Inflammatory macrophage treated with lipopolysaccharide for 1 hour (primary cell): ENCODE measurements around the gene SEC22A.
A peak's percentile ranks its signal among the peaks of the same experiment; 100 is the strongest.
"Not testable (repeated sequence)": the region's sequence is repeated elsewhere in the genome, so short reads cannot be mapped to it uniquely, and the experiment has no call there.

Experiments
- DNase-seq, 2 donors: peaks; one replicate each; pipeline ENCODE4 v3.0.0-alpha.2; 2020 to 2022

SEC22A gene

DNA sequence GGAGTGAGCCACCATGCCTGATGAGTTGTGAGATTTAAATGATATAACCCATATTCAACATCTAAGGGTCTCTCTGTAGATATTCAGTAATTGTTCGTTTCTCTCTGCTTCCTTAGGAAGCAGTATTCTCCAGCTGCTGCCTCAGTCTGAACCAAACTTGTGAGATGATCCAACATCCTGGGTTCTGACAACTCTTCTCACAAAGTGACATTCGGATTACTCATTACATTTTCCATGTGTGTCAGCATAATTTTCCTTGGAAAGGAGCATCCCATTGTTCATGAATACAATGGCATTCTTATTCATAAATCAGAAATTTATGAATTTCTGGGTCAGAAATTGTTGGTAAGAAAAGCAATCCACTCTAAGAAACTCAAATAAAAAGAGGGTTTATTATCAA is 15.0 kb upstream of the SEC22A start:
- no peak for DNase-seq

DNA sequence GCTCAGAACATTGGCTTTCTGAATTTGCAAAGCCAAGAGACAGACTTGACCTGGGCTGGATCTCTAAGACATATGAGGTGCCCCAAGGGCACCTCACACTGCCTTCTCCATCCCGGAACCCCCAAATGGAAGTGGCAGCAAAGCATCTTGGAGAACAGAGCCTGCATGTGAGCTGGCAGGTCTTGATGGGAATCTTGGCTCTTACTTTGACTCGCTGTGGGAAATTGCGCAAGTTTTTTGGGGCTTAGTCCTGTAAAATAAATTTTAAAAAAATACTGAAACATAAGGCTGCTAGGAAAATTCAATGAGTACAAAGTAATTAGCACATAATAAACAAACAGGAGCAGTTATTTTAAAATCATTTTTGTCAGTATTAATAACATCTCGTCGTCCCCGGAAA is 13.7 kb upstream of the SEC22A start:
- no peak for DNase-seq

DNA sequence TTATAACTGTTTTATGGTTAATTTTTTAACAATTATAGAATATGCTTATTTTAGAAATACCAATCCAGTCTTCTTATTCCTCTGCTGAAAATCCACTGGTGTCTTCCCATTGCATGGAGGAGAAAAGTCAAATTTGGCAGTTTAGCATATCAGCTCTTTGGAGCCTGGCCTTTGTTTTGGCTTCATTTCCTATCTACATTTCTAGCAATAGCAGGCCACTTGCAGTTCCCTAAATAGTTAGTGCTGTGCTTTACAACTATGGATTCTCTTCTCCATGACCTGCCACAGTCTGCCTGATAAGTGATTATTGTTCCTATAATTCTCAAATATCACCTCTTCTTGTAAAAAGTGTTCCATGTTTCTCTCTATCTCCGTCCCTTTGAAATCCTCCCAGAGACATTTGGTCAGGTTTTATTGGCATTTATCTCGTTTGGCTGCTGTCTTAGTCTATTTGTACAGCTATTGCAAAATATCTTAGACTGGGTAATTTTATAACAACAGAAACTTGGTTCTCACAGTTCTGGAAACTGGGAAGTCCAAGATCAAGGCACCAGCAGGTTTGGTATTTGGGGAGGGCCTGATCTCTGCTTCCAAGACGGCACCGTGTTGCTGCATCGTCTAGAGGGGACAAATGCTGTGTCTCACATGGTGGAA is 8.2 kb upstream of the SEC22A start:
- no peak for DNase-seq

DNA sequence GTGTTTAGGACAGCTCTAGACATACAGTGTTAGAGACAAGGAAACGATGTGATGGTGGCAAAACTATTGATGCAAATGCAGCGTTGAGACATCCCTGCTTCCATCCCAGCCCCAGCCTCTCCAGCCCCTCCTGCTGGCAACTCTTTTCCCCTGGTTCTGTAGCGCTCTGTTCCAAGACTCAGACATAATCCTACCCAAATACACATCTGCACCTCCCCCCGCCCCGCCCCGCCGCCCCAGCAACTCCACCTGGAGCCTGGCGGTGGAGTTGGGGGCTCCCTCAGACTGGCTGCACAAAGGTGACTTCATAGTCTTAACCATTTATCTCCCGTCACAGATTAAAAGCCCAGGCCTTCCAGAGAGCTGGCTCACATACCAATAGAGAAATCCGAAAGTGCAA is 7.2 kb upstream of the SEC22A start:
- no peak for DNase-seq

DNA sequence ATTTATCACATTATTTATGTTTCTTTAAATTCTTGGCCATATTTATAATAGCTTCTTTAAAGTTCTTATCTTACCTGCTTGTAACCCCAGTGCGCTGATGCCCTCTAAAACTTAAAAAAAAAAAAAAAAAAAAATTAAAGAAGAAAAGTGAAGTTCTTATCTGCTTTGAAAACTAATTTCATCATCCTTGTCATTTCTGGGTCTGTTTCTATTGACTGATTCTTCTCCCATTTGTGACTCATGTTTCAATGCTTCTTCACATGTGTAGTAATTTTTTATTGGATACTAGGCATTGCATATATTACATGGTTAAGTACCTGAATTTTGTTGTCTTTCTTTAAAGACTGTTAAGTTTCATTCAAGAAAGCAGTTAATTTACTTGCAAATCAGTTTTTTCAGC is 3.4 kb upstream of the SEC22A start:
- DNase-seq, result no peak

DNA sequence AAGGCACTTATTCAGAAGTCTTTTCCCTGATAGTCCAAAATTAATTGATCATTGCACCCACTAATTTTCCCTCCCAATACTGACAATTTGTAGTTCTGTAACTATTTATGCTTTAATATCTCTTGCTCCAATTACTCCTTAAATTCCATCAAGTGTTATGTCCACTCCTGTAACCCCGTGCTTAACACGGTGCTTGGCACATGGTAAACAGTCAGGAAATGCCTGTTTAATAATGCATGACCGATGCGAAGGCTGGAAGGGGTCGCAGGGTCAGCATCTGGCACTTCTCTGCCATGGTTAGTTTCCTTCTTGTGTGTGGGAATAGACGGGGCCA is 553 bp upstream of the SEC22A start:
- no peak for DNase-seq

DNA sequence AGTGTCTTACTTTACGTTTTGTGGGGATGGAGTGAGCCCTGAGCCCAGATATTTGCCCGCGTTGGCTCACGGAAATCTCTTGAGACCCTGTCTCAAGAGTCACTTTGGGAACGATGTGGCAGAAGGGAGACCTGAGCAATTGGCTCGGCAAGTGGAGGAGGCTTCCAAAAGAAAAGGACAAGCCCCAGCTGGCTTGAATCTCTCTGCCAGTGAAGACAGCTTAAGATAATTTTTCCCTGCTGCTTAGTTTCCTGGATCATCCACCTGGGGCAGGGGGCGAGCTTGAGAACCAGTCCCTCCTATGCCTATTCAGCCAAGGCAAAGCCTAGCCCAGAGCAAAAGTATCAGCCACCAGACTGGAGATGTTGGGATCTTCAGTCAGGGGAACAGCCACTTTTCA is 708 bp downstream of the SEC22A start:
- DNase-seq, result no peak

DNA sequence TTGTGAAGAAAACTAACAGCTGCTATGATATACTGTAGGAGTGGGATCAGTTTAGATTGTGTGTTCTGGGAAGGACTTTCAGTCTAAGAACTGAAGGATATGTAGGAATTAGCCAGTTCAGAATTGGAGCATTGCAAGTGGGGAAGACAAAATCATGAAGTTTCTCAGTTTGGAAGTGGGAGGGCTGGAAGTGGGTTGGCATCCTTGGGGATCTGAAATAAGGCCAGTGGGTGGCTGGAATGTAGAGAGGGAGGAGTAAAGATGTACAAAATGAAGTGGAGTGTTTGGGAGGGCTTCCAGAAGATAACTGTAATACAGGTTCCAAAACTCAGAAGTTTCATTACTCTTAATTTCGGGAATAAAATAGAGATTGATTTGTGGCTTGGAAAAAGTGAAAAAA is 17.2 kb downstream of the SEC22A start:
- no peak for DNase-seq

DNA sequence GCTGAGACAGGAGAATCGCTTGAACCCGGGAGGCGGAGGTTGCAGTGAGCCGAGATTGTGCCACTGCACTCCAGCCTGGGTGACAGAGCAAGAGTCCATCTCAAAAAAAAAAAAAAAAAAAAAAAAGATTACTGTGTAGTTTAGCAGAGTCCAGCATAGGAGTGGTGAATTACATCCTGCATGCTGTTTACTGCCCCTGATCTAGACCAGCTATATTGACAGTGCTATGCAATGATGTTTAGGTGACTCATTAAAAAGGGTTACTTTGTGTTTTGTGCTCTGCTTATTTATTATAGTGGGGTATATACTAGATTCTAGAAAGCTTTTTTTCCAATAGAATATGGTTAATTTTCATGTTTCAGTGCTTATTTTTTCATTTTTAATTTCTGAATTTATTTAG is 19.6 kb downstream of the SEC22A start:
- not testable (repeated sequence) for DNase-seq

DNA sequence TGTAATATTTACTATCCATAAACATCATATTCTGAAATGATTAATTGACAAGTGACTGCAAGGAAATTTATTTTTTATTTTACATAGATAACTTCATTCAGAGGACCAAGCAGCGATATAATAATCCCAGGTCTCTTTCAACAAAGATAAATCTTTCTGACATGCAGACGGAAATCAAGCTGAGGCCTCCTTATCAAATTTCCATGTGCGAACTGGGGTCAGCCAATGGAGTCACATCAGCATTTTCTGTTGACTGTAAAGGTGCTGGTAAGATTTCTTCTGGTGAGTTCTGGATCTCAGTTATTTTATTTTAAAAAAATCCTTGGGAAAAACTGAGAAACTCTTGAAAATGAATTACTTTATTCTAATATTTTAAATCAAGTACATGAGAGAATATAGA is 23.3 kb downstream of the SEC22A start:
- DNase-seq, result no peak

DNA sequence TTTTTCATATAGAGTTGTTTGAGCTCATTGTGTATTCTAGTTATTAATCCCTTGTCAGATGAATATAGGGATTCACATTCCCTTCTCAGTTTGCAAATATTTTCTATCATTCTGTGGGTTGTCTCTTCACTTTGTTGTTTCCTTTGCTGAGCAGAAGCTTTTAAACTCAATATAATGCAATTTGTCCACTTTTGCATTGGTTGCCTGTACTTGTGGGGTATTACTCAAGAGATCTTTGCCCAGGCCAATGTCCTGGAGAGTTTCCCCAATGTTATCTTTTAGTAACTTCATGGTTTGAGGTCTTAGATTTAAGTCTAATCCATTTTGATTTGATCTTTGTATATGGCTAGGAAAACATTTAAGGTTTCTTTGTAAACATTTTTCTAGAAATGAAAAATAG is 24.8 kb downstream of the SEC22A start:
- no peak for DNase-seq

DNA sequence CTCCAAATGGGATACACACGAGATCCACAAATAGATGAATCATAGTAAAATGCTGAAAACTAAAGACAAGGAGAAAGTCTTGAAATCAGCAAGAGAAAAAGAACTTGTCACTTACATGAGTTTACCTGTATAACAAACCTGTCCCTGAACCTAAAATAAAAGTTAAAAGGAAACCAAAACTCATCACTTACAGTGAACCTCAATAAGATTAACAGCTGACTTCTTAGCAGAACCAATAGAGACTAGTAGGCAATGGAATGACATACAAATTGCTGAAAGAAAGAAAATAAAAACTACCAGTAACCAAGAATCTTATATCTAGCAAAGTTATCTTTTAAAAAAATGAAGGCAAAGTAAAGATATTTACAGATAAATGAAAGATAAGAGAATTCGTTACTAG is 27.4 kb downstream of the SEC22A start:
- DNase-seq, result no peak

DNA sequence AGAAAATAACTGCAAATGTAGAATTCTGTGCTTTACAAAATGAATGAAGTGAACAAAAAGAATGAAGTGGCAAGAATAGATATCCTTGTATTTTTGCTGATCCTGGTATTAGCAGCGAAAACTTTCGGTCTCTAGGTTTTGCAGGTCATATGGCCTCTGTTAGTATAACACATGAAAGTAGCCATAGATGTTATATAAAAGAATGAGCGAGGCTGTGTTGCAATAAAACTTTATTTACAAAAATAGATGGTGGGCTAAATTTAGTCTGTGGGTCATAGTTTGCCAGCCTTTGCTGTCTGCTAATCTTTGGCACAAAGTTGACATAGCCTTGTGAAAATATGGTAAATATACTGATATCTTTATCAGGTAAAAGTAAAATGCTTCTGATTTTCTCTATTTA is 35.2 kb downstream of the SEC22A start:
- DNase-seq, result no peak

DNA sequence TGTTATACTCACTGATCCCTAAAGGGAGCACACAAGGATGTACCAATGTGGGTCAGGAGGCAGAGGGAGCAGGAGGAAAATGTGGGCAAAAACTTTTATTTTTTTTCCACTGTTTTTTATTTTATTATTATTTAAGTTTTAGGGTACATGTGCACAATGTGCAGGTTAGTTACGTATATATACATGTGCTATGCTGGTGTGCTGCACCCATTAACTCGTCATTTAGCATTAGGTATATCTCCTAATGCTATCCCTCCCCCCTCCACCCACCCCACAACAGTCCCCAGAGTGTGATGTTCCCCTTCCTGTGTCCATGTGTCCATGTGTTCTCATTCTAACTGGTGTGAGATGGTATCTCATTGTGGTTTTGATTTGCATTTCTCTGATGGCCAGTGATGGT is 37.4 kb downstream of the SEC22A start:
- not testable (repeated sequence) for DNase-seq

DNA sequence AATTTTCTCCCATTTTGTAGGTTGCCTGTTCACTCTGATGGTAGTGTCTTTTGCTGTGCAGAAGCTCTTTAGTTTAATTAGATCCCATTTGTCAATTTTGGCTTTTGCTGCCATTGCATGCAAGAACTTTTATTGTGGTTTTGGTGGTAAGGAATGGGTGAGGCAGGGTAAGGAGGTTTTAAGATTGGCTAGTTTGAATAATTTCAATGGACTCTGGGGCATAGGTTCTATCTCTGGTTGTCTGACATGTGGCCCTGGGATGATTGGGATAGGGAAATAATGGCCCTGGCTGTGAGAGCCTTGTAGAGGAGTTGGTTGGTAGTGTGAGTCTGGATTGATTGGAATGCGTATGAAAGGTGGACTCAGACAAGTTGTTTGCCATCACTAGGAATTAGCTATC is 38.0 kb downstream of the SEC22A start:
- no peak for DNase-seq

DNA sequence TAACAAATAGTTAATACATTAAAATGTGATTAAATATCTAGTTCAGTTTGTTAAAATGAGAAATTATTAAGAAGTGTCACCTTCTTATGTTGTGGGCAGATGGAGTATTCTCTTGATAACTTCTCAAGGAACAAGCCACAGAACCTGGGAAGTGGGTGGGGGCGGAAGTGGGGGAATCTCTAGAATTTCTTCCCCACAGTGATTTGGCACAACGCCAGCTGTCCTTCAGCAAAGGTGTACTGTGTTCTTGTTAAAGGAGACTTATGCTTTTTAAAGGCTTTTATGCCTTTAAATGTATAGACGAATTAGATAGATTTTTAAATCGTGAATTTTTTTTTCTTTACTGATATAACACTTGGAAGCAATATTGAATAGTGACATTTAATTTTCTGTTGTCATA is 42.4 kb downstream of the SEC22A start:
- no peak for DNase-seq

DNA sequence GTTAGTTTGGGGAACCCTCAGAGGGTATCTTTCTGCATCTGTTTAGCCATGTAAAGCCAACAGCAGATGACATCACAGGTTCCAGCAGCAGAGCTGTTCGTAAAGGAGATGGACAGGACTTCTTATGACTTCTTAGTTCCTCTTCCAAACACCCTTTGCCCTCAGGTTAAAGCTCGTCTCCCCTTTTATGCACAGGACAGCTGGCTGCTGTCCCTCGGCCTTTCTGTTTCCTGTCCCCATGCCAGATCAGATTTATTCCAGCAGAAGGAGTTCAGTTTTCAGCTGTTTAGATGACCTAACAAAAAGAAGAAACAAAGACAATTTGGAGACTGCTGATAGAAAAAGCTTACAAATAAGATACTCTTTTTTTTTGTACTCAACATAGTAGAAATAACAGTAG is 45.1 kb downstream of the SEC22A start:
- DNase-seq, result no peak

DNA sequence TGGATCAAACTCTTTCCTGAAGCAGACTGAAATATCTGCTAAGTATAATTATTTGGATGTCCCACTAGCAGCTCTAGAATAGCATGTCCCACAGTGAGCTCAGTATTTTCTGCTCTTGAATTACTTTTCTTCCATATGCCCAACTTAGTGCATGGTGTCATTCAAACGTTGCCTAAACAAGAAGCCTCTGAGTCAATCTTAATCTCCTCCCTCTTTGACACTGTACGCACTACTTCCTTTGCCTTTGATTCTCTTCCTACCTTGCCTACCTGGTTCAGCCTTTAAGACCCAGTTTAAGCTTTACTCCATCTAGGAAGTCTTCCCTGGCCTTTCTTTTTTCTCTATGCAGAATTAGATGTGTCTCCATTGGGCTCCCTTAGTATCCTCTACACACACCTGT is 54.5 kb downstream of the SEC22A start:
- no peak for DNase-seq

DNA sequence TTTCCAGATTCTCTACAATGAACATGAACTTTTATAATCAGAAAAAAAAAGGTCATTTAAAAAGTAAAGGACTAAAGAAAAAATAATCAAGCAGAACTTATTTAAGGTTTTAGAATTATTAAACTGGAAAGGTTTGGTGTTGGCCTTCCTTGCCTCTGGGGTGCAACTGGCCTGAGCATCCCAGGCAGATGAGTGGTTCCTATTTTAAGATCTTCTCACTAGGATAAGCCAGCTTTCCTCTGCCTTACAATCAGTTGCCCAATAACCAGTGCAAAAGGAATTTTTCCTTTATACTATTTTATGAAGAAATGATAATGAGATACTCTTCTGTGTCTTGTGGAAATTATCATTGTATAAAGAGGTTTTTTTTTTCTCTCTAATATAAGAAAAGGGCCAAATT is 56.6 kb downstream of the SEC22A start:
- DNase-seq, result no peak

DNA sequence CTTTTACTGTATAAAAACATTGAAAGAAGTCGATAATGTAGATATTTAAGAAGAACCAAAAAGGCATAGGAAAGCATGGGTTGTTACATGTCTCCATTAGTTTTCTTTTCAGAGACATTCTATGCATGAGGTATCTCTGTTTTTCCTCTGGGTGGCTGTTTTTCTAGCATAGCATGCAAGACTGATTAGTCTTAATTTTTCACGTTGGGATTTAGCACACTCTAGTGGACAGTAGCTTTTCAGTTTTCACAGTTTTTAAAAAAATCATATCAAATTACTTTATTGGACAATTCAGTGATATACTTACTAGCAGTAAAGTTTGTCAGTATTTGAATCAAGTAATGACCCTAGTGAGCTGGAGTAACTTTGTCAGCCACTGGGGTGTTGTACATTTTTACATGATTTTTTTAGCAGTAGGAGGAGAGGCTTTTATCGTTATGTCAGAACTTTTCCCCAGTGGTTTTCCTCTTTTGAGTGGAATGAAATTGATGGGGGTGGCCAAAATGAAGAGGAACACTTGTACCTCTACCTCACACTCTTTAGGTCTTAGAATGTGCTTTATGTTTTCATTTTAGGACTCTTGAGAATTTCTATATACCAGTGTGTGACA is 57.2 kb downstream of the SEC22A start:
- DNase-seq, result peak; percentile 30 to 58

DNA sequence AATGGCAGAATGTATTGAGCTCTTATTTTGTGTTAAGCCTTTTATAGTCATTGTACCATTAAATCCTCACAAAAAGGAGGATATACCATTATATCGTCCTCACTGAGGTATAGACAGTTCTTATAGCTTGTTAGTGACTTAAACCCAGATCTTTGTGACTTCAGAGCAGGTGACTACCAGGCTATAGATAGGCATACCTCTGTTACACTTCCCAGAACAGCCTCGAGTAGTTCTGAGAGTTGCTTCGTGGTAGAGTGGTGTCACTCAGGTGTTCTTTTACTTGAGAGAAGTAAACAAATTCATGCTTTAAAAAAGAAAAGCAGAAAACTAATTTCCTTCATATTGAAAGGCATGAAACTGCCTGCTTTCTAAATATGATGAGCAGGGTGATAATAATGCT is 59.9 kb downstream of the SEC22A start:
- no peak for DNase-seq

DNA sequence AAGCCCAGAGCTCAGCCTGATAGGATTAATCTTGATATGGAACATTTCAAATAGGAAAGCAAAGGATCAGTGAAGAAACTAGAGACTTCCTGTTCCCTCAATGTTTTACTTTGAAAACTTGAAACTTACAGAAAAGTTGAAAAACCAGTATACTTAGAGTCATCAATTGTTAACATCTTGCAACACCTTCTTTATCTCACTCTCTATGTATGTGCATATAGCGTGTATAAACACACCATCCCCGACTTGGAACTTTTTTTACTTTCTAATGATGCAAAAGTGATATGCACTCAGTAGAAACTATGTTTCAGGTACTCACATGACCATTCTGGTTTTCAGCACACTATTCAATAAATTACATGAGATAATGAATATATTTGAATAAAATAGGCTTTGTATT is 60.5 kb downstream of the SEC22A start:
- DNase-seq, result no peak

DNA sequence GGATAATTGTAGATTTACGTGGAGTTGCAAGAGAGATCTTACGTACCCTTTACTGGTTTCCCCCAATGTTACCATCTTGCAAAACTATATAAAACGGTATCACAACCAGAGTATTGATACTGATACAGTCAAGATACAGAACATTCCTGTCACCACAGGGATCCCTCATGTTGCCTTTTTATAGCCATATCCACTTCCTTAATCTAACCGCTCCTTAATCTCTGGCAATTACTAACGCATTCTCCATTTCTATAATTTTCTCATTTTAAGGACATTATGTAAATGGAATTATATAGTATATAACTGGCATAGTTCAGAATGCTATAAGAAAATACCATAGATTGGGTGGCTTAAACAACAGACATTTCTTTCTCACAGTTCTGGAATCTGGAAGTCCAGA is 61.1 kb downstream of the SEC22A start:
- no peak for DNase-seq

DNA sequence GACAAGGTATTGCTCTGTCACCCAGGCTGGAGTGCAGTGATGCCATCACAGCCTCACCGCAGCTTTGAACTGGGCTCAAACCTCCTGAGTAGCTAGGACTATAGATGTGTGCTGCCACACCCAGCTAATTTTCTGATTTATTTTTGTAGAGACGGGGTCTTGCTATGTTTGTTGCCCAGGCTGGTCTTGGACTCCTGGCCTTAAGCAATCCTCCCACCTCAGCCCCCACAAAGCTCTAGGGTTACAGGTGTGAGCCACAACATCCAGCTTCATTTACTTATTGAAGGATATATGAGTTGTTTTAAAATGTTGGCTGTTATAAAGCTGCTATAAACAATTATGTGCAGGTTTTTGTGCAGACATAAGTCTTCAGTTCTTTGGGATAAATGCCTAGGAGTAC is 62.2 kb downstream of the SEC22A start:
- no peak for DNase-seq

DNA sequence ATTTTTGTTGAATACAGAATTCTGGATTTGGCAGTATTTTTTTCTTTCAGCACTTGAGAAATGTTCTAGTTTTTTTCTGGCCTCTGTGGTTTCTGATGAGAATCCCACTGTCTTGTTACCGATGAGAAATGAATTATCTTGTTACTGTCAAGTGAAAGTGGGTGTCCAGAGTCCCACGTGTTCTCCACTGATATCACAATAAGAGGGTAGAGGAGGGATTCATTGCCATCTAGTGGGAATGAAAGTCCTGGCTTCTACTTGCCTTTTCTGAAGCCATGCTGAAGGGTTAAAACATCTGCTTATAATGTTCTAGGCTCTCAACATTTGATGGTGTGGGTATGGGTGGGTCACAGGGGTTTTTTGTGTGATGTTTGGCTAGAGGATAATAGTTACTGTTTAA is 66.1 kb downstream of the SEC22A start:
- no peak for DNase-seq

DNA sequence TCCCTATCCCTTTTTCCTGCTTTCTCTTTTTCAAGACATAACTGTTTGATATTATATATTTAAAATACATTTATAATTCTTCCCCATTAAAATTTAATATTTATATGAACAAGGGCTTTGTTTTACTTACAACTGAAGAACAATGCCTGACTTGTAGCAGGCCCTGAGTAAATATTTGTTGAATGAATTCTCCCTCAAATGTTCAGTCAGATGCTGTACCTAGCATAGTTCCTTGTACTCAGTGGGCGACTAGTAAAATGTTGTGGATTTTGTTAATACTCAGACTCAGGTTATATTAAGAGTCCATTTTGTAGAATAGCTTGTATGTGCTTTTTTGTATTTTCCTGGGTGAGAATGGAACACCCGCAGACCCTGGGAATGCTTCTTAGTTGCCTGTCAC is 69.1 kb downstream of the SEC22A start:
- DNase-seq, result no peak
